Ascending aorta (tissue), 2 donors: ENCODE data around the gene MRAP. TPM values are rescaled to one million over a fixed set of nuclear protein-coding genes. Genes with fewer than 3 reads are reported as not detected.

ENCODE experiments used
- DNase-seq, 2 donors: peaks; one replicate each; pipeline ENCODE4 v3.0.0-alpha.2; 2019; ENCODE audit warnings: low spot score in 2 of 2
- H3K27ac ChIP-seq, 2 donors: fragments of 200-600 bp; sonication (generic); one replicate each; pipeline ENCODE4 v1.5.1; 2016 to 2017; ENCODE audit warnings: mild to moderate bottlenecking in 1 of 2
- H3K27me3 ChIP-seq: fragments of 200-600 bp; sonication (generic); one replicate; pipeline ENCODE4 v1.5.1; 2017
- H3K36me3 ChIP-seq, 2 donors: fragments of 200-600 bp; sonication (generic); one replicate each; pipeline ENCODE4 v1.5.1; 2016
- H3K4me1 ChIP-seq, 2 donors: fragments of 200-600 bp; sonication (generic); one replicate each; pipeline ENCODE4 v1.5.1; 2016 to 2017; ENCODE audit warnings: mild to moderate bottlenecking in 1 of 2
- H3K4me3 ChIP-seq, 2 donors: fragments of 200-600 bp; sonication (generic); one replicate each; pipeline ENCODE4 v1.5.1; 2016 to 2017; ENCODE audit warnings: mild to moderate bottlenecking in 1 of 2
- H3K9me3 ChIP-seq, 2 donors: fragments of 200-600 bp; sonication (generic); one replicate each; pipeline ENCODE4 v1.5.1; 2016
- intact Hi-C: fragments of 100-400 bp; cut with DNase I; formaldehyde crosslinking; loops from one replicate; pipeline ENCODE4 v1.15.1; 2023
- total RNA-seq: library from RNA; depleted of rRNA; stranded (reverse); fragments of >200 nt; gene quantifications from one replicate; pipeline ENCODE4 v1.1.0, GENCODE V29; 2016
- TF ChIP-seq, protein P1 (sequence below), 3 experiments: fragments of 200-600 bp in 2 of 3; fragments of 450-650 bp in 1 of 3; sonication (generic) in 2 of 3; IDR thresholded peaks; one replicate each; pipeline ENCODE4 v1.5.1; 2016 to 2019; ENCODE audit warnings: antibody characterized with exemption in 3 of 3, mild to moderate bottlenecking in 1 of 3, moderate library complexity in 1 of 3

The MRAP gene
- total RNA-seq, 1 donor from 2014 or later = not detected

DNA sequence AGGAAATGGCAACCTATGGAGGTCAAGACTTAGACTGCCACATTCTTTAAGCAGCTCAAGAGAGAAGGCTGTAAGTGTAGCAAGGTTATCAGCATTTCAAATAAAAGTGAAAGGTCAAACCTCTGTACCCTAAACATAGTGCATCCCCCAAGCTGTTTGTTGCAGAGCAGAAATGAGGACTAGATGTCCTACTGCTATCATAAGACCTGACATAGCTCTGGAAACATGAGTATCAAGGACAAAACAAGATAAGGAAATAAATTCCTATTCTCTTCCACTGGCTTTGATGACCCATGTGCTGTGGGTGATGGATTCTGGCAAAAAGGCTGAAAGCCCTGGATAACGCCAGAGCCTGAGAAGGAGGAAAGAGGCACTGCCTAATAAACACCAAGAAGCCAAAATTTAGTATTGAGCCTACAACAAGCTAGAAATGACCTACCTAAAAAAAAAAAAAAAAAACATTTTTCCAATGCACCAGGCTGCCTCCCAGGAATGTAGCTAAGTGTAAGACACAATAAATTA lies 58.3 kb downstream of the MRAP start:
- Histone ChIP-seq H3K4me1 (no peaks in the 10 kb centered on the region), H3K4me3 (no peak overlapping the region), H3K36me3 (peaks cover 93 to 100% of the 10 kb centered on the region in 2 donors), H3K27me3 (no peaks in the 10 kb centered on the region), H3K27ac (no peak overlapping the region), H3K9me3 (no peaks in the 10 kb centered on the region)
- intact Hi-C loops = no loop called here
- TF ChIP-seq, protein P1, sequence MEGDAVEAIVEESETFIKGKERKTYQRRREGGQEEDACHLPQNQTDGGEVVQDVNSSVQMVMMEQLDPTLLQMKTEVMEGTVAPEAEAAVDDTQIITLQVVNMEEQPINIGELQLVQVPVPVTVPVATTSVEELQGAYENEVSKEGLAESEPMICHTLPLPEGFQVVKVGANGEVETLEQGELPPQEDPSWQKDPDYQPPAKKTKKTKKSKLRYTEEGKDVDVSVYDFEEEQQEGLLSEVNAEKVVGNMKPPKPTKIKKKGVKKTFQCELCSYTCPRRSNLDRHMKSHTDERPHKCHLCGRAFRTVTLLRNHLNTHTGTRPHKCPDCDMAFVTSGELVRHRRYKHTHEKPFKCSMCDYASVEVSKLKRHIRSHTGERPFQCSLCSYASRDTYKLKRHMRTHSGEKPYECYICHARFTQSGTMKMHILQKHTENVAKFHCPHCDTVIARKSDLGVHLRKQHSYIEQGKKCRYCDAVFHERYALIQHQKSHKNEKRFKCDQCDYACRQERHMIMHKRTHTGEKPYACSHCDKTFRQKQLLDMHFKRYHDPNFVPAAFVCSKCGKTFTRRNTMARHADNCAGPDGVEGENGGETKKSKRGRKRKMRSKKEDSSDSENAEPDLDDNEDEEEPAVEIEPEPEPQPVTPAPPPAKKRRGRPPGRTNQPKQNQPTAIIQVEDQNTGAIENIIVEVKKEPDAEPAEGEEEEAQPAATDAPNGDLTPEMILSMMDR (IDR thresholded peaks at IDR 0.05) = no peak
- DNase-seq = no peak

DNA sequence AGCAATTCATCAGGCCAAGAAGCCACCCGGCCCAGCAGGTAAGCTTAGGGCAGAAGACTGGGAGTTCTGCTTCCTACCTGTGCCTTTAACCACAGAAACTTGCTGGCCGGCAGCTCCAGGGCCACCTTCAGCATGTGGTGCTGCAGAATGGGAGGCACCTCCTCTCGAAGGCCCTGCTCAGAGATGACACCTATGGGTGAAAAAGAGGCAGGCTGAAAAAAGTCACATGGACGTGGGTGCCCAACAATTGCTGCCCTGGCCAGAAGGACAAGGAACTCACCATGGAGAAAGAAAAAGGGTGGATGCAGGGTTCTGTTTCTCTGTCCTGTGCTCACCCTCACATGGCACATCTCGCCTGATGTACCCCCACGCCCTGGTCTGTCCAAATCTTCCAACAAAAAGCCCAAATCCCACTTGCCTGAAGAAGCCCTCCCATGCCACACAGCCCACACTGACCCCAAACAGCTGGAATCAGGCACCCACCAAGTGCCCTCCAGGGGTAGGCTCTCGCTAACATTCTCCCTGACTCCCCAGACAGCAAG lies 61.1 kb downstream of the MRAP start:
- TF ChIP-seq, protein P1 (IDR thresholded peaks at IDR 0.05) = no peak
- Histone ChIP-seq H3K27me3 (no peaks in the 10 kb centered on the region), H3K9me3 (no peaks in the 10 kb centered on the region), H3K27ac (no peak overlapping the region), H3K4me3 (no peak overlapping the region), H3K36me3 (peaks cover 90 to 100% of the 10 kb centered on the region in 2 donors), H3K4me1 (peaks cover 0 to 1% of the 10 kb centered on the region in 2 donors)
- intact Hi-C loops = no loop called here
- no peak for DNase-seq

DNA sequence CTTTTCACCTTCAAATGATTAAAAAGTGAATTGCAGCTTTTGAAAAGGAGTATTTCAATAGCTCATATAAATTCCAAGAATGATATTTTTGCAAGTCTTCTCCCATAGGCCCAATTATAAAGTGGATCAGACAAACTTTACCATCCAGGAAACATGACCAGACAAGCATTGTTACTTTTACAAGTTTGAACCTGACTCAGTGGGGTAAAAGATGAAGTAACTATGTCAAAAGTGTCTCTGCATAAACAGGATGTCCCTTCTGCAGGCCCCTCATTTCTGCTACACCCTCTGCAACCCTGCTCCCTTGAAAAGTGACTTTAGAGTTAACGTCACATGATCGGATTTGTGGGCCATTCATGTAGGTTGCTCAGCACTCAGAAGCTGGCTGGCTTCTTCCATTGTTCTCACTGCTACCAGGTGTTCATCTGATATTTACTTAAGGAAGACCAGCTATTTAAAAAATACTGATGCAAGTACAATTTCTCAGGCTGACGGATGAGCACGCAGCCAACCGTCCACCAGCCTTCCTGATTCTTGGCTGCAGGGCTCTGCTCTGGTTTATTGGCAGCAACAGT lies 61.8 kb downstream of the MRAP start:
- intact Hi-C loops = no loop called here
- H3K4me3 ChIP-seq = no peak overlapping the region
- H3K36me3 ChIP-seq = peaks cover 92 to 100% of the 10 kb centered on the region in 2 donors

More for the DNA sequence above, 61.8 kb downstream of the MRAP start:
- no peak for DNase-seq
- no peaks in the 10 kb centered on the region for H3K9me3 ChIP-seq
- no peaks in the 10 kb centered on the region for H3K27me3 ChIP-seq
- TF ChIP-seq, protein P1 (IDR thresholded peaks at IDR 0.05) = no peak
- peaks cover 0 to 3% of the 10 kb centered on the region in 2 donors for H3K4me1 ChIP-seq
- no peak overlapping the region for H3K27ac ChIP-seq

Other genes with a start within 250 kb of the MRAP start
- gene MIS18A, start 19.8 kb upstream of the MRAP start, total RNA-seq = 0.64 TPM
- 35.4 TPM for gene URB1, start 94.2 kb downstream of the MRAP start, total RNA-seq
- 147 TPM for gene EVA1C, start 113.9 kb downstream of the MRAP start, total RNA-seq